Dedifferentiated amniotic fluid mesenchymal stem cell (primary cell): ENCODE results near the gene ZBTB6.

Experiments used
- DNase-seq: peaks from one replicate; pipeline ENCODE4 v3.0.0-alpha.2; 2016; ENCODE audit errors: extremely low spot score

The ZBTB6 gene, protein sequence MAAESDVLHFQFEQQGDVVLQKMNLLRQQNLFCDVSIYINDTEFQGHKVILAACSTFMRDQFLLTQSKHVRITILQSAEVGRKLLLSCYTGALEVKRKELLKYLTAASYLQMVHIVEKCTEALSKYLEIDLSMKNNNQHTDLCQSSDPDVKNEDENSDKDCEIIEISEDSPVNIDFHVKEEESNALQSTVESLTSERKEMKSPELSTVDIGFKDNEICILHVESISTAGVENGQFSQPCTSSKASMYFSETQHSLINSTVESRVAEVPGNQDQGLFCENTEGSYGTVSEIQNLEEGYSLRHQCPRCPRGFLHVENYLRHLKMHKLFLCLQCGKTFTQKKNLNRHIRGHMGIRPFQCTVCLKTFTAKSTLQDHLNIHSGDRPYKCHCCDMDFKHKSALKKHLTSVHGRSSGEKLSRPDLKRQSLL

GRCh38 chr9:122912964-122913673 is at the start of gene ZBTB6:
Gene ZBTB6, minus strand, starts transcription at chr9:122913323. Its CDS starts 1,251 bp downstream, at chr9:122912072.
- peak; percentile 84 for DNase-seq

DNA sequence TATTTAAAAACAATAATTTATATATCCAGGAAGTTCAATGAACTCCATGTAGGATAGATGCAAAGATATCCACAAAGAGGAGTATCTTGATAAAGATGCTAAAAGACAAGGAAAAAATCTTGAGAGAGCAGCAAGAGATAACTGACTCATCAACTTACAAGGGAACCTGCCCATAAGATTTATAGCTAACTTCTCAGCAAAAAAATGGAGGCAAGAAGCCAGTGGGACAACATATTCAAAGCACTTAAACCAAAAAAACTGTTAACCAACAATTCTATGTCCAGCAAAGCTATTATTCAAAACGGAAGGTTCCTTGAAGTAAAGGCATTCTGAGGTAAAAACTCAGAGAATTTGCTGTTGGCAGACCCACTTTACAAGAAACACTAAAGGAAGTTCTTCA is 48.0 kb upstream of the ZBTB6 start:
- DNase-seq, result no peak

GRCh38 chr9:122955961-122956360 is 42.8 kb upstream of the ZBTB6 start:
- no peak for DNase-seq

DNA sequence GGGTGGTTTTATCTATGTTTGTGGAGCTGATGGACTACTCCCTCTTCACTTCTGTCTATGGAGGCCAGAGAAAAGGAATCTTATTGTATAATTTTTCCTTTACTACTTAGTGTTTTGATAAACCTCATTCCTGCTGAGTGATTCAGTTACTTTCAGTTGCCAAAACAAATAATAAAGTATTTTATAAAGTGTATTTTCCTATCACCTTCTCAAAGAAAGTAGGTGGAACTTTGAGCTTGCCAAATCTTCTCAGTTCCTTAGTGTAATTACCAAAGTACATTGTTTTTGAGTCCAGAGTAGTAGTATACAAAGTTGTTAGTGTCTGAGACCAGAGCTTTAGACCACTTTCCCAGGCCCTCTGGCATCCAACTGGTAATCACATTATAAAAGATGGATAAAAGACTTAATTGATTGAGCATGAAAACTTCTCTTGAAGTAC is 41.1 kb upstream of the ZBTB6 start:
- no peak for DNase-seq

DNA sequence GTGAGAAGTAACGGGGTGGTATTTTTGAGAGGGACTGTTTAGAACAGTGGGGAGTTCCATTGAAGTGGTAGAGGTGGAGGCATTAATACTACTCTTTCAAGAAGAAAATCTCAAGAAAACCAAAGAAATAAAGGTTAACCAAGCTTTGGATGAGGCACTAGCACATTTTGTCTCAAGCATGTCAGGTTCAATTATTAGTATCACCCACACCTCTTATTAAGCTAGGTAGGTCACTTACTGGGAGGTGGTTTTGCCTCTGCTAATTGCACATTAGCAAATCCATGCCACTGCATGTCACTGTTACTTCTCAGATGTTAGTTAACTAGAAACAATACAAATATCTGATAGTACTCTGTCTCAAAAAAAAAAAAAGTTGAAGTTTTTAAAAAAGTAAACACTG is 37.9 kb upstream of the ZBTB6 start:
- DNase-seq, result no peak

DNA sequence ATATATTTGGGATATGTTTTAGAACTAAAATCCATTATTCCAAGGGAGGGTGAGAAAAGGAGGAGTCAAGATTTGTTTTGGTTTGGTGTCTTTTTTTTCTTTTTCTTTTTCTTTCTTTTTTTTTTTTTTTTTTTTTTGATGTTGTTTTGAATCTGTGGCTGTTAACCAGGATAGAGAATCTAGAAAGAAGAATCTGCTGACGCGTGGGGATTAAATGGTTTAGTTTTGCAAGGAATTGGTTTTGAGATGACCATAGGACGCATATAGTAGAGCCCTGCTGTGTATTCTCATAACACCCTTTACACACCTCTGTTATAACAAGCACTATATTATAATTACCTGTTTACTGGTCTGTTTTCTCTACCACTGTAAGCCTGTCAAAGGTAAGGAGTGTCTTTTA is 37.1 kb upstream of the ZBTB6 start:
- no peak for DNase-seq

GRCh38 chr9:122949696-122950095 is 36.6 kb upstream of the ZBTB6 start:
- no peak for DNase-seq

- no peak for DNase-seq
Measured at GRCh38 chr9:122948313-122948712, 35.2 kb upstream of the ZBTB6 start.

DNA sequence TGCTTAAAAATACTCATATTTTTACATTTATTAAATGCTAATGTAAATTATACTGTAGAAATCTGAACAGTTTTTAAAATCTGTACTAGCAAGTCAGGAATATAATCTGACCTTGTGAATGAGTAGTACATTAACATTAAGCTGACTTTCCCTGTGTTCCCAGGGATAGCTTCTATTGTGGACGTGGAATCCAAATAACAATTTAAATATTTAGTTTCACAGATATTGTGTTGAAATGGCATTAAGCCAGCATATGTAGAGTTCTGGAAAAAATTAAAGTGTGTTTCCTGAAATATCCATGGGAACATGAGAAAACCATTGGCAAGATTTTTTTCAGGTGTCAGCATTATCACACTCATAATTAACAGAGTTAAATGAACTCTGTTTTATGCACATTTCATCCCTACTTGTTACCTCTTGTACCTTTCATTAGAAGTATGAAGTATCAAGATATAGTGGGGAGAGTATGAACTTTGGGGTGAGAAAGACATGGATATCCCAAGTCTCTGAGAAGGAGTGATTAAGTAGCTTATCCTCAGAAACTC is 33.4 kb upstream of the ZBTB6 start:
- DNase-seq, result no peak

GRCh38 chr9:122944960-122945888 is 32.1 kb upstream of the ZBTB6 start:
- DNase-seq, result no peak

DNA sequence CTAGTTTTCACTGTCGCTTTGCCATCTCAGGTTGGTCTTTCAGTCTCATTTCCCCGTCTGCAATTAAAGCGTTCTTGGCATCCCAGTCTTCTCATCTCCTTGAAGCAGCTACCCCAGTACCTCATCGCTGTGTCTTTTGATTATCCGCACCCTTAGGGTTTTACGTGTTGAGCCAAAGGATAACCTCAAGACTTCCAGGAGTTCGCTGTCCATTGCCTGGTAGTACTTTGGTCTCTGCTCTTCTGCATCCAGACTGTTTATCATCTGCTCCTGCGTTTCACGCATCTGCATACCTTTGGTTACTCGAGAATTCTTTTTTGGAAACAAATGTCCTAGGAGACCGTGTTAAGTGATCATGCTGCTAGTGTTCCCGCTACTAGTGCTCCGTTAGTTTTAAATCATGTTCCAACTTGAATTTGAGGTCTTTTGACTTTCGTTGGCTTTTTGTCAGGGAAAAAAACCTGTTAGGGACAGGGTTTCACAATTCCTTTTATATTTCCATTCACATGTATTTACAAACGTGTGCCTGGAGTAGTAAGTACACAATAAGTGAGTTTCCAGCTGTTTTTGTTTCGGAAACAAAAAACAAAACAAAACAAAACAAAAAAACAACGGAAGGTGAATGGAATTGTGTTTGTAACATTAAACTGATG is 28.6 kb upstream of the ZBTB6 start:
- peak; percentile 34 for DNase-seq

GRCh38 chr9:122940749-122941581 is 27.8 kb upstream of the ZBTB6 start, which contains the start of gene RABGAP1:
Gene RABGAP1, plus strand, starts transcription at chr9:122941020. Its CDS starts 16,040 bp downstream, at chr9:122957060.
- peak; percentile 97 for DNase-seq

DNA sequence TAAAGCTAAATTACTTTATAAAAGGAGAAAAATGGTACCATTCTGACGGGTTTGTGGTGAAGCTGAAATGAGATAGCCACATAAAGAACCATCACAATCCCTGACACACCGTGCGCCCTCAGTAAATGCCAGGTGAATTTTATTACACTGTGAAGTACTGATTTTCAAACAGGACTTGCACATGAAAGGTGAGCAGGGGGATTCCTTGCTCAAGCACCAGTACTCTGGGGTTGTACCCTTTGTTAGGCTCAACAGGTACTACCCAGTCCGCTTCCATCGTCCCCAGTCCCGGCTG is 27.3 kb upstream of the ZBTB6 start:
- no peak for DNase-seq

- no peak for DNase-seq
Measured at GRCh38 chr9:122939601-122940000, 26.5 kb upstream of the ZBTB6 start.

DNA sequence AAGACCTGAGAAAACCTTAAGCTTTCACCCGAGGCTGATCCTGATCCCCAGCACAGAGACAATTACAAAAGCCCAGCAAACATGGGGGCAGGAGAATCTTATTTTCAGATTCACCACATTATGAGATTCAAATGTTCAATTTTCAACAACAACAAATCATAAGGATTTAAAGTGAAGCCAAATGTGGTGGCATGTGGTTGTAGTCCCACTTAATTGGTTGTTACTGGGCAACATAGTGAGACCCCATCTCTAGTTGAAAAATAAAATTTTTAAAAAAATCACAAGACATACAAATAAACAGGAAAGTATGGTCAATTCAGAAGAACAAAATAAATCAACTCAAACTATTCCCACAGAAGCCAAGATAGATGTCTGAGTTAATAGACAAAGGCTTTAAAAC is 23.8 kb upstream of the ZBTB6 start:
- no peak for DNase-seq

GRCh38 chr9:122936464-122936863 is 23.3 kb upstream of the ZBTB6 start:
- no peak for DNase-seq

GRCh38 chr9:122931226-122932121 is 18.4 kb upstream of the ZBTB6 start, which contains the start of gene ZBTB26:
Gene ZBTB26, minus strand, starts transcription at chr9:122931512. Its CDS starts 11,578 bp downstream, at chr9:122919934.
- DNase-seq, result peak; percentile 95

GRCh38 chr9:122930541-122931225 is 17.6 kb upstream of the ZBTB6 start:
- no peak for DNase-seq
